ENCODE data around the gene MLIP. TPM values are rescaled to one million over a fixed set of nuclear protein-coding genes. Genes with fewer than 3 reads are reported as not detected.

The MLIP gene
- total and polyA plus RNA-seq, 10 donors = 0.02 to 0.30 (median 0.07) TPM; not detected in 6

DNA sequence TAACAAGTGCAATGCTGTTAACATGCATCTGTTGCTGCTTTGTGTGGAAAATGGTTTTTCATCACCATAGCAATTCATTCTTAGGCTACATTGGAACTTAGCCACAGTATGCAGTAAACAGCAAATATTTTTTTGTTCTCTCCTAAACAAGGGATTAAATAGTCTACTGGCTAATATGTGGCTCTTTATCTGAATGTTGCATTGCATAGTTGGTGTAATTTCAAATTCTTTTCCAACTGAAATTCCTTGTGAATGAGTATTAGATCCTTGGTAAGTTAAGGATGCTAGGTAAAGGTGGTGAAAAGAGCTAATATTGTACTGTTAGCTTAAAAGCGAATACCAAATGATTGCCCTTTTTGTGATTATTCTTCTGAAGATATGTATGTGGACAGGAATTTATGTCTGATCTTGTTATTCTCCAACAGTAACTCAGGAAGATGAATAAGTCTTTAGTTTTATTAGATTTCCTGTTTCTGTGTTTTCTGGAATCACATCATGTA, 958 bp downstream of the MLIP start:
- intact Hi-C loops (cut with DNase I; ENCODE audit: low total_unique reads) = no loop called here
- H3K27me3 ChIP-seq (replicated peaks in 1 of 7) = no peaks in the 10 kb centered on the region
- H3K4me1 ChIP-seq = no peaks in the 10 kb centered on the region
- no peaks in the 10 kb centered on the region for H3K9me3 ChIP-seq
- no peak overlapping the region for H3K4me3 ChIP-seq
- no peak overlapping the region for H3K27ac ChIP-seq
- no peaks in the 10 kb centered on the region for H3K36me3 ChIP-seq
- 83 to 95% (median 93%) methylated on average over 1 of the region's 1 CpG for WGBS, 5 donors
- DNase-seq = no peak
- no peak for TF ChIP-seq POLR2A (IDR thresholded peaks at IDR 0.05)
- TF ChIP-seq, protein P1, sequence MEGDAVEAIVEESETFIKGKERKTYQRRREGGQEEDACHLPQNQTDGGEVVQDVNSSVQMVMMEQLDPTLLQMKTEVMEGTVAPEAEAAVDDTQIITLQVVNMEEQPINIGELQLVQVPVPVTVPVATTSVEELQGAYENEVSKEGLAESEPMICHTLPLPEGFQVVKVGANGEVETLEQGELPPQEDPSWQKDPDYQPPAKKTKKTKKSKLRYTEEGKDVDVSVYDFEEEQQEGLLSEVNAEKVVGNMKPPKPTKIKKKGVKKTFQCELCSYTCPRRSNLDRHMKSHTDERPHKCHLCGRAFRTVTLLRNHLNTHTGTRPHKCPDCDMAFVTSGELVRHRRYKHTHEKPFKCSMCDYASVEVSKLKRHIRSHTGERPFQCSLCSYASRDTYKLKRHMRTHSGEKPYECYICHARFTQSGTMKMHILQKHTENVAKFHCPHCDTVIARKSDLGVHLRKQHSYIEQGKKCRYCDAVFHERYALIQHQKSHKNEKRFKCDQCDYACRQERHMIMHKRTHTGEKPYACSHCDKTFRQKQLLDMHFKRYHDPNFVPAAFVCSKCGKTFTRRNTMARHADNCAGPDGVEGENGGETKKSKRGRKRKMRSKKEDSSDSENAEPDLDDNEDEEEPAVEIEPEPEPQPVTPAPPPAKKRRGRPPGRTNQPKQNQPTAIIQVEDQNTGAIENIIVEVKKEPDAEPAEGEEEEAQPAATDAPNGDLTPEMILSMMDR (IDR thresholded peaks at IDR 0.05 in 8 of 11, conservative IDR thresholded peaks at IDR 0.05 in 3 of 11) = no peak
- no peak for TF ChIP-seq POLR2AphosphoS5 (IDR thresholded peaks at IDR 0.05)

DNA sequence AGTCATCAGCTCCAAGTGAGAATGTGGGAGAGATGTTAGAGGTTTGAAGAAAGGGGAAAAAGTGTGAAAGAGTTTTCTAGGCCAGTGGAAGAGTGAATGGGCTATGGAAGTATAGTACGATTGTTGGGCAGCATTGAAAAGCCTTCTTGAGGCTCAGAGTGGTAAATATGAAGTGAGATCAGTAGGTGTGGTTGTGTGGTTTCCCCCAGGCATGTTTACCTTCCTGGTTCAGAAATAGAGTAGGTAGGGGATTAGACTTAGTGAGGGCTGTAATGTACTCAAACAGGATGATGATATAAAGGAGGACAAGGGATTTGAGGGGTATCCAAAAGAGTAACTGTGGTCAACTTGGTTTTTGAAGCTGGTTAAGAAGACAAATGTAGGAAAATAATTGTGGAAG, 3.7 kb downstream of the MLIP start:
- TF ChIP-seq, protein P1 (IDR thresholded peaks at IDR 0.05 in 8 of 11, conservative IDR thresholded peaks at IDR 0.05 in 3 of 11) = no peak
- TF ChIP-seq POLR2AphosphoS5 (IDR thresholded peaks at IDR 0.05) (no peak), POLR2A (IDR thresholded peaks at IDR 0.05) (no peak)
- no peaks in the 10 kb centered on the region for H3K9me3 ChIP-seq
- no peak overlapping the region for H3K27ac ChIP-seq
- H3K27me3 ChIP-seq (replicated peaks in 1 of 7) = no peaks in the 10 kb centered on the region
- H3K36me3 ChIP-seq = no peaks in the 10 kb centered on the region
- H3K4me1 ChIP-seq = no peaks in the 10 kb centered on the region
- no peak for DNase-seq
- no peak overlapping the region for H3K4me3 ChIP-seq
- WGBS, 5 donors = 70 to 97% (median 80%) methylated on average over 1 of the region's 1 CpG
- intact Hi-C loops (cut with DNase I; ENCODE audit: low total_unique reads) = no loop called here

DNA sequence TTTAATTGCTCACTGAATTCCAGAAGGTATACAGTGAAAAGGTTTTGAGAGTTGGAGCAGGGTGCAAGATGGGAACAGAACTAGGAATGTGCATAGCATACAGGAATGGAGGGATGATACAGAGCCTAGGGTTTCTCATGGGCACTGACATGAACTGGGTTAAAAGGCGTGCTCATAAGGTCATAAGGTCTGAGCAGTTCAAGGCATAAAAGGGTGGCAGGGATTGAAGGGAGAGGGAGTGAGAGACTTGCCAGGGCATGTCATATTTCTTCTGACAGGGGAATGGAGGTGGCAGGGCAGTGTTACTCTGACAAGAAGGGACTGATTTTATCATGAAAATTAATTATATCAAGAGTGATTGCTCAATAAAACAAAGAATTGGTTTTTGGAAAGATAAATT, 4.7 kb downstream of the MLIP start:
- H3K4me3 ChIP-seq = no peak overlapping the region
- intact Hi-C loops (cut with DNase I; ENCODE audit: low total_unique reads) = no loop called here
- no peaks in the 10 kb centered on the region for H3K27me3 ChIP-seq (replicated peaks in 1 of 7)
- H3K9me3 ChIP-seq = no peaks in the 10 kb centered on the region
- H3K27ac ChIP-seq = no peak overlapping the region
- no peak for DNase-seq
- H3K36me3 ChIP-seq = no peaks in the 10 kb centered on the region
- H3K4me1 ChIP-seq = no peaks in the 10 kb centered on the region
- 61 to 77% (median 69%) methylated on average over 1 of the region's 1 CpG for WGBS, 5 donors
- TF ChIP-seq POLR2AphosphoS5 (IDR thresholded peaks at IDR 0.05) (no peak), POLR2A (IDR thresholded peaks at IDR 0.05) (no peak)
- TF ChIP-seq, protein P1 (IDR thresholded peaks at IDR 0.05 in 8 of 11, conservative IDR thresholded peaks at IDR 0.05 in 3 of 11) = no peak

DNA sequence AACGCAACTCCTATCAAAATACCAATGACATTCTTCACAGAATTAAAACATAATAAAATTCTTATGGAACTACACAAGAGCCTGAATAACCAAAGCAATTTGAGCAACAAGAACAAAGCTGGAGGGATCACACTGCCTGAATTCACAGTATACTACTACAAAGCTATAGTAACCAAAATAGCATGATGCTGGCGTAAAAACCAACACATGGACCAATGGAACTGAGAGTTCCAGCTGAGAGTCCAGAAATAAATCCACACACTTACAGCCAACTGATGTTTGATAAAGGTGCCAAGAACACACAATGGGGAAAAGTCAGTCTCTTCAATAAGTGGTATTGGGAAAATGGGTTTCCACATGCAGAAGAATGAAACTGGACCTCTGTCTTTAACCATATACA, 6.9 kb downstream of the MLIP start:
- H3K36me3 ChIP-seq = no peaks in the 10 kb centered on the region
- whole genome bisulfite sequencing, 5 donors = 90 to 98% (median 92%) methylated on average over 2 of the region's 2 CpGs
- TF ChIP-seq POLR2A (IDR thresholded peaks at IDR 0.05) (no peak), POLR2AphosphoS5 (IDR thresholded peaks at IDR 0.05) (no peak)
- TF ChIP-seq, protein P1 (IDR thresholded peaks at IDR 0.05 in 8 of 11, conservative IDR thresholded peaks at IDR 0.05 in 3 of 11) = no peak

More for the DNA sequence above, 6.9 kb downstream of the MLIP start:
- no peak for DNase-seq
- H3K4me3 ChIP-seq = no peak overlapping the region
- intact Hi-C loops (cut with DNase I; ENCODE audit: low total_unique reads) = no loop called here
- H3K4me1 ChIP-seq = no peaks in the 10 kb centered on the region
- no peaks in the 10 kb centered on the region for H3K27me3 ChIP-seq (replicated peaks in 1 of 7)
- no peak overlapping the region for H3K27ac ChIP-seq
- no peaks in the 10 kb centered on the region for H3K9me3 ChIP-seq

Data from spleen (tissue), 11 donors.